BE2C (cell line): Measurements from ENCODE around the gene ATXN10.
"Not testable (repeated sequence)": the region's sequence is repeated elsewhere in the genome, so short reads cannot be mapped to it uniquely, and the experiment has no call there.

ENCODE experiments used
- DNase-seq: peaks from one replicate; pipeline ENCODE4 v3.0.0-alpha.2; 2020
- H3K27me3 ChIP-seq: fragments of 250-450 bp; sonication (Bioruptor Pico); 2 replicates; pipeline ENCODE4 v1.5.1; 2020; ENCODE audit warnings: mild to moderate bottlenecking
- H3K36me3 ChIP-seq: fragments of 250-450 bp; sonication (Bioruptor Pico); 2 replicates; pipeline ENCODE4 v1.5.1; 2020; ENCODE audit warnings: mild to moderate bottlenecking
- H3K4me1 ChIP-seq: fragments of 250-450 bp; sonication (Bioruptor Pico); 2 replicates; pipeline ENCODE4 v1.5.1; 2020
- H3K4me3 ChIP-seq: 2 replicates; pipeline ENCODE4 v1.5.1; 2011; ENCODE audit warnings: low read depth, low read length
- H3K9me3 ChIP-seq: fragments of 250-450 bp; sonication (Bioruptor Pico); 2 replicates; pipeline ENCODE4 v1.5.1; 2020
- TF ChIP-seq, protein P1 (sequence below): IDR thresholded peaks from 2 replicates; pipeline ENCODE4 v1.5.1; 2012; ENCODE audit warnings: mild to moderate bottlenecking, low read depth, low read length

The ATXN10 gene

DNA sequence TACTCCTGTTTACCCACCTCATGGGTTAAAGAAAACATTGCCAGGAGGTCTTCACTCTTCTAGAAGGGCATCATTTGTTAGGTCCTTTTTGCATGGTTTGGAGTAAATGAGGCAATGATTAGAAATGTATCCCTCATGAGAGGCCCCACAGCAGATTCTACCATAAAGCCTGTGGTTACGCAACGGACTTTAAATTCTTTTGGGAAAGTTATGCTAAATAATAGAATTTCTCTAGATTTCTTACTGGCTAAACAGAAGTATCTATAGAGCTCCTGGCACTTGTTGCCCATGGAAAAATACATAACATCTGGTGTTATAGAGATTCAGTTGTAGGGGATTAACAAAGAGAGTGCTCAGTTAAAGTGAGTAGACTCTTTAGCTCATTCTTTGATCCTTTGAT, 15.1 kb upstream of the ATXN10 start:
- Histone ChIP-seq H3K9me3 (no peaks in the 10 kb centered on the region), H3K27me3 (no peaks in the 10 kb centered on the region), H3K36me3 (no peaks in the 10 kb centered on the region), H3K4me3 (no peak overlapping the region), H3K4me1 (peaks cover 6% of the 10 kb centered on the region; the same call in 1 of the 2 replicates)
- no peak for DNase-seq
- TF ChIP-seq, protein P1, sequence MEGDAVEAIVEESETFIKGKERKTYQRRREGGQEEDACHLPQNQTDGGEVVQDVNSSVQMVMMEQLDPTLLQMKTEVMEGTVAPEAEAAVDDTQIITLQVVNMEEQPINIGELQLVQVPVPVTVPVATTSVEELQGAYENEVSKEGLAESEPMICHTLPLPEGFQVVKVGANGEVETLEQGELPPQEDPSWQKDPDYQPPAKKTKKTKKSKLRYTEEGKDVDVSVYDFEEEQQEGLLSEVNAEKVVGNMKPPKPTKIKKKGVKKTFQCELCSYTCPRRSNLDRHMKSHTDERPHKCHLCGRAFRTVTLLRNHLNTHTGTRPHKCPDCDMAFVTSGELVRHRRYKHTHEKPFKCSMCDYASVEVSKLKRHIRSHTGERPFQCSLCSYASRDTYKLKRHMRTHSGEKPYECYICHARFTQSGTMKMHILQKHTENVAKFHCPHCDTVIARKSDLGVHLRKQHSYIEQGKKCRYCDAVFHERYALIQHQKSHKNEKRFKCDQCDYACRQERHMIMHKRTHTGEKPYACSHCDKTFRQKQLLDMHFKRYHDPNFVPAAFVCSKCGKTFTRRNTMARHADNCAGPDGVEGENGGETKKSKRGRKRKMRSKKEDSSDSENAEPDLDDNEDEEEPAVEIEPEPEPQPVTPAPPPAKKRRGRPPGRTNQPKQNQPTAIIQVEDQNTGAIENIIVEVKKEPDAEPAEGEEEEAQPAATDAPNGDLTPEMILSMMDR, result no peak

DNA sequence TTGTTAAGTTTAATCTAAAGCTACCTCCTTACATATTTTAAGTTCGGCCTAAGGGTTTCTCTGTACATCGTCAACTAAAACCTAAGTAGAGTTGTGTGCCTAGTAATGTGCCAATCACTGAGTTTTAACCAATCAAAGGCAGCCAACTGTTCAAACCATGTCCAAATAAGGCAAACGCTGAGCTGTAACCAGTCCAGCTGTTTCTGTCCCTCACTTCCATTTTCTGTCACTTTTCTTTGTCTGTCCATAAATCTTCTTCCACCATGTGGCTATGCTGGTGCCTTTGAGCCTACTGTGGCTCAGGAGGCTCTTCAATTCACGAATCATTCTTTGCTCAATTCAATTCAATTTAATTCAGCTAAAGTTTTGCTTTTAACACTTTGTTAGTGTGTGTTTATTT, 13.9 kb upstream of the ATXN10 start:
- DNase-seq, result no peak
- Histone ChIP-seq H3K27me3 (no peaks in the 10 kb centered on the region), H3K4me1 (peaks cover 6% of the 10 kb centered on the region; the same call in 1 of the 2 replicates), H3K4me3 (no peak overlapping the region), H3K9me3 (no peaks in the 10 kb centered on the region), H3K36me3 (no peaks in the 10 kb centered on the region)
- TF ChIP-seq, protein P1, result no peak

DNA sequence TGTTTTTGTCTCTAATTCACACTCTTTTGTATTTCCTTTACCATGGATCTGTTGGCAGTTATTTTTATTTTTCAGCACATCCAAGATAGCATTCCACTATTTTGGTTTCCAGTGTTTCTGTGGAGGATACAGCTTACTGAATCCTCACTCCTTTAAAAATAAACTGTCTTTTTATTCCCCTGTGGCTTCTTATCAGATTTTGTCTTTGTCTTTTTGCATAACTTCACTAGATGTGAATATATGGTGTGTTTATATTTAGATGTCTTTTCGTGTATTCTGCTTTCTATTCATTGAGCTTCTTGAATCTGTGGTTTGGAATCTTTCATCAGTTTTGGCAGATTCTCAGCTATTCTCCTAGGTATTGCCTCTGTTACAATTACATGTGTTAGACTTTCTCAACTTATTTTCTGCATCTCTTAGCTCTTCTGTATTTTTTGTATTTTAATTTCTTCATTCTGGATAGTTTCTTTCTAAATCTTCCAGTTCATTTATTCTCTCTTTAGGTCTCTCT, 7.4 kb upstream of the ATXN10 start:
- Histone ChIP-seq H3K4me1 (no peaks in the 10 kb centered on the region), H3K27me3 (no peaks in the 10 kb centered on the region), H3K36me3 (no peaks in the 10 kb centered on the region), H3K4me3 (no peak overlapping the region), H3K9me3 (no peaks in the 10 kb centered on the region)
- TF ChIP-seq, protein P1, result no peak
- no peak for DNase-seq

DNA sequence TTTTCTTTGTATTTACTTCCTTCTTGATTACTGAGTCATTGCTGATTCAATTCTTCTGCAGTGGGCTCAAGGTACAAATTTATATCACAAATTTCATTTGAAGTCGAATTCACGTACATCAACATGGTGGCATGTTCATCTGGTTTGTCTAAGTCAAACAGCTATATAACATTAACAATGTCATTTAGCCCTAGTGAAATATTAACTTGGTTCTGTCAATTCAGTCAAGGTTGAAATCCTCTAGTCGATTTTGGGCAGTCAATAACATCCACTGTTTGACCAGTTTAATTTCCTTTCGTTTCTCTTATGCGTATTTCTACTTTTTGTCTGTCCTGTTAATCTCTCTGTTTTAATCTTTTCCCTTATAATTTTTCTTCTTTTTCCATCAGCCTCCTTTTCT, 4.1 kb upstream of the ATXN10 start:
- no peaks in the 10 kb centered on the region for H3K4me1 ChIP-seq
- H3K27me3 ChIP-seq, result no peaks in the 10 kb centered on the region
- DNase-seq, result no peak
- H3K36me3 ChIP-seq, result peaks cover 7% of the 10 kb centered on the region
- no peaks in the 10 kb centered on the region for H3K9me3 ChIP-seq
- TF ChIP-seq, protein P1, result no peak
- H3K4me3 ChIP-seq, result no peak overlapping the region

DNA sequence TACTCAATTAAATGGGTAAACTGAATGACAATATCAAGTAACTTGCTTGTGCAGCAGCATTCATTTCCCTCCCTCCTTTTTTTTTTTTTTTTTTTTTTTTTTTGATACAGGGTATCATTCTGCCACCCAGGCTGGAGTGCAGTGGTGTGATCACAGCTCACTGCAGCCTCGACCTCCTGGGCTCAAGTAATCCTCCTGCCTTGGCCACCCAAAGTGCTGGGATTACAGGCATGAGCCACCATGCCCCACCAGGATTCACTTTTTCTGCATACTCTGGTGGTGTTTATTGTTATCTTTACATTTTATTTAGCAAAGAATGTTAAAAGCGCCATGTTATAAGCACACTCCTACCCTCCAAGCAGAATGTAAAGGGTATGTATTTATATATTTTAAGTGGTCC, 1.3 kb upstream of the ATXN10 start:
- H3K9me3 ChIP-seq, DNase-seq, H3K4me1 ChIP-seq, H3K4me3 ChIP-seq, H3K27me3 ChIP-seq: not testable (repeated sequence)
- peaks cover 15% of the 10 kb centered on the region for H3K36me3 ChIP-seq

DNA sequence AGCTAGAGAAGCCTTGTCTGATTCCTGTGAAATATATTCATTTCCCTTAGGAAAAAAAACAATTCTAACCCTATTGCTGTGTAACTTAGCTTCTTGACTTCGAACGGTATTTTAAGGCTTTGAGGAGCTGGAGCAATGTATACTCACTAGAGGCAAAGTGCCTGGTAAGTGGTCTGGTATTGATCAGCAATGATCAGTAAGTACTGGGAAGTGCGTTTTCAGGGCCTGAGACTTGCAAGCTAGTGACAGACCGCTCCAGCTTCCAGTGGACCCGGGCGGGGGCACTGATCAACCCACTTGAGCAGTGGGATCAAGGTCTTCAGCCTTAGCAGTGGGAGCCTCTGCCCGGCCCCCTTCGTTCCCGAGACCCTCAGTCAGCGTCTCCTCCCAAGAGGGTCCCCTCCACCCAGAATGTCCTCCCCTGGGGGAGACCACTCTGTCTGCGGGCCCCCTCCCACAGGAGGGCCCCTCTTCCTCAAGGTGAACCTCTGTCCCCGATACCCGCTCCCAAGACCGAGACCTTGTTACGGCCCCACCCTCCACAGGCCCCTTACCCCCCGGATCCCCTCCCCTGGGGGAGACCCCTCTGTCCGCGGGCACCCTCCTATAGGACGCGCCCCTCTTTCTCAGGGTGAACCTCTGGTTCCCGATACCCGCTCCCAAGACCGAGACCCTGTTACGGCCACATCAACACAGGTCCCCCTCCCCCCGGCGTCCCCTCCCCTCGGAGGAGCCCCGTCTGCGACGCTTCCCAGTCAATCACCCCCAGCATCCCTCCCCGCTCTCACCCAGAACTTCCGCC, 452 bp upstream of the ATXN10 start:
- H3K27me3 ChIP-seq, result no peaks in the 10 kb centered on the region
- TF ChIP-seq, protein P1, result no peak
- DNase-seq, result peak; percentile 23

More for the DNA sequence above, 452 bp upstream of the ATXN10 start:
- H3K36me3 ChIP-seq, result peaks cover 17% of the 10 kb centered on the region
- H3K4me3 ChIP-seq, result peak overlapping the region; percentile 95
- H3K4me1 ChIP-seq, result peaks cover 3% of the 10 kb centered on the region
- H3K9me3 ChIP-seq, result no peaks in the 10 kb centered on the region
